ENCODE results near the gene USP37.

USP37 gene

GRCh38 chr2:218568190-218569037 is at the start of gene USP37, which contains the start of gene CNOT9:
Gene USP37 (minus strand): TSS chr2:218568351. CDS start chr2:218558653, 9,698 bp downstream.
Gene CNOT9 (plus strand): TSS chr2:218568839. CDS start chr2:218568955, 116 bp downstream.
- Histone ChIP-seq H3K27me3 (ENCODE audit: low read length) (no peaks in the 10 kb centered on the region), H3K4me2 (ENCODE audit: low read depth, low read length, poor library complexity, severe bottlenecking) (peak within 1 kb of the TSS; percentile 93), H3F3A (ENCODE audit: insufficient read depth) (peaks cover 4% of the 10 kb centered on the region; the same call in 1 of the 2 replicates), H3K79me2 (ENCODE audit: insufficient read depth, low read length) (peaks cover 93% of the 10 kb centered on the region), H3K9ac (ENCODE audit: low read length) (peak within 1 kb of the TSS; percentile 97), H3K9me3 (ENCODE audit: insufficient read depth, low read length) (no peaks in the 10 kb centered on the region), H3K9me2 (replicated peaks; ENCODE audit: insufficient read depth, low read length) (no peaks in the 10 kb centered on the region), H3K36me3 (ENCODE audit: low read length) (peaks cover 13% of the 10 kb centered on the region), H4K20me1 (ENCODE audit: low read depth, low read length) (no peaks in the 10 kb centered on the region; the same call in 1 of the 2 replicates), H3K27ac (ENCODE audit: low read depth, low read length) (peak within 1 kb of the TSS; percentile 82), H3K4me3 (ENCODE audit: insufficient read depth, low read length, poor library complexity, severe bottlenecking) (peak within 1 kb of the TSS; percentile 93), H2AFZ (ENCODE audit: low read depth, low read length, severe bottlenecking) (peak within 1 kb of the TSS; percentile 84)
- TF ChIP-seq CTCF (IDR thresholded peaks at IDR 0.05; ENCODE audit: insufficient read depth, low read length, poor library complexity, severe bottlenecking) (no peak), EZH2phosphoT487 (conservative IDR thresholded peaks at IDR 0.05; ENCODE audit: low read length) (no peak)

- Histone ChIP-seq H4K20me1 (ENCODE audit: low read depth, low read length) (no peaks in the 10 kb centered on the region), H3F3A (ENCODE audit: insufficient read depth) (no peaks in the 10 kb centered on the region), H2AFZ (ENCODE audit: low read depth, low read length, severe bottlenecking) (no peak overlapping the region), H3K79me2 (ENCODE audit: insufficient read depth, low read length) (no peaks in the 10 kb centered on the region), H3K9me3 (ENCODE audit: insufficient read depth, low read length) (no peaks in the 10 kb centered on the region), H3K36me3 (ENCODE audit: low read length) (no peaks in the 10 kb centered on the region), H3K9me2 (replicated peaks; ENCODE audit: insufficient read depth, low read length) (no peaks in the 10 kb centered on the region), H3K27ac (ENCODE audit: low read depth, low read length) (no peak overlapping the region), H3K4me3 (ENCODE audit: insufficient read depth, low read length, poor library complexity, severe bottlenecking) (no peak overlapping the region), H3K4me2 (ENCODE audit: low read depth, low read length, poor library complexity, severe bottlenecking) (no peak overlapping the region), H3K27me3 (ENCODE audit: low read length) (no peaks in the 10 kb centered on the region), H3K9ac (ENCODE audit: low read length) (no peak overlapping the region)
- TF ChIP-seq EZH2phosphoT487 (conservative IDR thresholded peaks at IDR 0.05; ENCODE audit: low read length) (no peak), CTCF (IDR thresholded peaks at IDR 0.05; ENCODE audit: insufficient read depth, low read length, poor library complexity, severe bottlenecking) (no peak)
Observed at GRCh38 chr2:218615868-218616315, 47.7 kb upstream of the USP37 start.

- Histone ChIP-seq H3K27me3 (ENCODE audit: low read length) (no peaks in the 10 kb centered on the region), H3K4me2 (ENCODE audit: low read depth, low read length, poor library complexity, severe bottlenecking) (no peak within 1 kb of the TSS), H4K20me1 (ENCODE audit: low read depth, low read length) (no peaks in the 10 kb centered on the region), H3K27ac (ENCODE audit: low read depth, low read length) (no peak within 1 kb of the TSS), H3K36me3 (ENCODE audit: low read length) (no peaks in the 10 kb centered on the region), H3K9me3 (ENCODE audit: insufficient read depth, low read length) (no peaks in the 10 kb centered on the region), H3K9me2 (replicated peaks; ENCODE audit: insufficient read depth, low read length) (no peaks in the 10 kb centered on the region), H2AFZ (ENCODE audit: low read depth, low read length, severe bottlenecking) (no peak within 1 kb of the TSS), H3K4me3 (ENCODE audit: insufficient read depth, low read length, poor library complexity, severe bottlenecking) (no peak within 1 kb of the TSS), H3K9ac (ENCODE audit: low read length) (no peak within 1 kb of the TSS), H3K79me2 (ENCODE audit: insufficient read depth, low read length) (no peaks in the 10 kb centered on the region), H3F3A (ENCODE audit: insufficient read depth) (no peaks in the 10 kb centered on the region)
- TF ChIP-seq CTCF (IDR thresholded peaks at IDR 0.05; ENCODE audit: insufficient read depth, low read length, poor library complexity, severe bottlenecking) = no peak
- TF ChIP-seq EZH2phosphoT487 (conservative IDR thresholded peaks at IDR 0.05; ENCODE audit: low read length) = no peak
Observed at GRCh38 chr2:218607436-218608115, 39.4 kb upstream of the USP37 start, which contains the start of gene PLCD4. Gene PLCD4 (plus strand): TSS chr2:218607899. CDS start chr2:218615740, 7,841 bp downstream.
